Measurements from ENCODE around the gene SDF4.

DNA sequence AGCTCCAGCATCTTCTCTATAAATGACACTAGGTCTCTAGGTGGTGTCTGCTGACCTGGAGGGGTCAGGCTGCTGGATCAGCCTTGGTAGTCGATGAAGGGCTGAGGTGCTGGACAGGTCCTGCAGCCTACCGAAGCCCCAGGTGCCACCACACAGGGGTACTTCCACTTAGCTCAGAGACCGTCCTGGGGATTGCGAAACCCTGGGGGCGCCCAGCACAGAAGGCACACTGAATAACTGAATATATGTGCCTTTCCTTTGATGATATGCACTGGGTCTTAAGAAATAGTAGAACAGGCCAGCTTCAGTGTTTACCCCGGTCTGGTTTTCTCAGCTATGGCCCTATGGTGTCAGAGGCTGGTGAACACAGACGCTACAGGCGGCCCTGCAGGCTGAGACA is 31.0 kb upstream of the SDF4 start:
- TF ChIP-seq, protein P1, sequence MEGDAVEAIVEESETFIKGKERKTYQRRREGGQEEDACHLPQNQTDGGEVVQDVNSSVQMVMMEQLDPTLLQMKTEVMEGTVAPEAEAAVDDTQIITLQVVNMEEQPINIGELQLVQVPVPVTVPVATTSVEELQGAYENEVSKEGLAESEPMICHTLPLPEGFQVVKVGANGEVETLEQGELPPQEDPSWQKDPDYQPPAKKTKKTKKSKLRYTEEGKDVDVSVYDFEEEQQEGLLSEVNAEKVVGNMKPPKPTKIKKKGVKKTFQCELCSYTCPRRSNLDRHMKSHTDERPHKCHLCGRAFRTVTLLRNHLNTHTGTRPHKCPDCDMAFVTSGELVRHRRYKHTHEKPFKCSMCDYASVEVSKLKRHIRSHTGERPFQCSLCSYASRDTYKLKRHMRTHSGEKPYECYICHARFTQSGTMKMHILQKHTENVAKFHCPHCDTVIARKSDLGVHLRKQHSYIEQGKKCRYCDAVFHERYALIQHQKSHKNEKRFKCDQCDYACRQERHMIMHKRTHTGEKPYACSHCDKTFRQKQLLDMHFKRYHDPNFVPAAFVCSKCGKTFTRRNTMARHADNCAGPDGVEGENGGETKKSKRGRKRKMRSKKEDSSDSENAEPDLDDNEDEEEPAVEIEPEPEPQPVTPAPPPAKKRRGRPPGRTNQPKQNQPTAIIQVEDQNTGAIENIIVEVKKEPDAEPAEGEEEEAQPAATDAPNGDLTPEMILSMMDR (IDR thresholded peaks at IDR 0.05): no peak
- TF ChIP-seq POLR2A (IDR thresholded peaks at IDR 0.05) (no peak), EP300 (IDR thresholded peaks at IDR 0.05) (no peak)
